Lower leg skin (tissue), 3 donors: ENCODE measurements around the gene EHD3.

Experiments
- CTCF ChIP-seq, 3 donors: fragments of 450-650 bp; IDR thresholded peaks; one replicate each; pipeline ENCODE4 v1.5.1; 2016; ENCODE audit warnings: antibody characterized with exemption in 3 of 3, mild to moderate bottlenecking in 3 of 3, moderate library complexity in 2 of 3
- POLR2A ChIP-seq, 2 donors: fragments of 450-650 bp; IDR thresholded peaks; one replicate each; pipeline ENCODE4 v1.6.1; 2016 to 2017; ENCODE audit warnings: antibody characterized with exemption in 2 of 2, mild to moderate bottlenecking in 1 of 2, moderate library complexity in 1 of 2

GRCh38 chr2:31251851-31252250 is 17.9 kb downstream of the EHD3 start:
- TF ChIP-seq CTCF (IDR thresholded peaks at IDR 0.05) (no peak), POLR2A (IDR thresholded peaks at IDR 0.05) (no peak)
